HG03135 (cell line): Measurements from ENCODE around the gene SMNDC1.
"Not testable (repeated sequence)": the region's sequence is repeated elsewhere in the genome, so short reads cannot be mapped to it uniquely, and the experiment has no call there.

Experiments used
- ATAC-seq: cut with Tn5 transposase; IDR thresholded peaks from one replicate; pipeline ENCODE4 v1.9.1; 2021; ENCODE audit warnings: mild to moderate bottlenecking, moderate library complexity; ENCODE audit not compliant: unreplicated experiment

The SMNDC1 gene

GRCh38 chr10:110304780-110305421 lies at the start of gene SMNDC1:
Gene SMNDC1, minus strand, starts transcription at chr10:110304920. Its CDS starts 1,333 bp downstream, at chr10:110303587.
- peak; percentile 92 for ATAC-seq

GRCh38 chr10:110354322-110354766 lies 49.6 kb upstream of the SMNDC1 start:
- no peak for ATAC-seq

DNA sequence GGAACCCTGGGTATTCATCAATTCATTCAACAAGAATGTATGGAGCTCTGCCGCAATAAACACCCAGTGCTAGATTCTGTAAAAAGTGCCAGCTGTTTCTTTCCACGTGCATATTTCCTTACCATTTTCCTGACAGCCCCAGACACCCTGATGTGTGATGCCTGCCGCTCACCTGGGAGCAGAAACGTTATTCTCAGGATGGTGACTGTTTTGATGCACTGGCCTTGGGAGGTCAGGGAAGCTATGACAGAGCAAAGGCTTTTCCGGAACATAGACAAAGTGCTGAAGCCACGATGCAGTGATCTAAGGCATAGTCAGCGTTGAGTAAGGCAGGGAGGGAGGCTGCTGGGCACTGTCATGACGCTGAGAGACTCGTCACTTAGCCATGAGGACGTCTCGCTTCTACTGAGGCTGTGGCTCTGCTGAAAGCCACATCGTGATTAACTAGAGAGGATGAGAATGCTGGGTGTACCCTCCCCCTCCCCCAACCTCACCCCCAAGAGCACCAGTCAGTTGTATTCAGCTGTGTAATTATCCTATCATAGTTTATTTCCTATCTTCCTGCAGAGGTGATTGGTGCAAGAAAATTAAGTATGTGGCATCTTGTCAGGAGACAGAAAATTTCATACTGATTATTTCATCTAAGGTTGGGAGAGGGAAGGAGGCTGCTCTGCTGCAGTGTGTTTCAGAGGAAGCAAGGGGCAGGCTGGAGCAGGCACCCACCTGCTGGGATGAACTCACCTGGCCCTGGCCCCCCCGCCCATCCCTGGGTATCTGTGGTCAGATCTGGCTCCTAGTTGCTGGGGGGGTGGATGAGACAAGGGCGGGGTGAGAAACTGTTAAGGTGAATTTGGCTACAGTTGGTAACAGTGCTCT lies 48.8 kb upstream of the SMNDC1 start:
- ATAC-seq, result no peak

DNA sequence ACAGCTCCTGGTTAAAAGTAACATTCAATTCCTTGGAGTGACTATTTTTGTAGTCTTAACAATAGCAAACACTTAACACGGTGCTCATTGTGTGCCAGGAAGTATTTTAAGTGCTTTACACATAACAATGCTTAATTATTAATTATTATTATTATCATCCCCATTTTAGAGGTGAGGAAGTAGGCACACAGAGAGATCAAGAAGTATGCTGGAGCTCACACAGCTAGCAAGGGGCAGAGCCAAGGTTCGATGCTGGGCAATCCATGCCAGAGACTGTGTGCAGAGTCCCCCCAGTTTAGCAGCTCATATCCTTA lies 48.2 kb upstream of the SMNDC1 start:
- ATAC-seq, result no peak

DNA sequence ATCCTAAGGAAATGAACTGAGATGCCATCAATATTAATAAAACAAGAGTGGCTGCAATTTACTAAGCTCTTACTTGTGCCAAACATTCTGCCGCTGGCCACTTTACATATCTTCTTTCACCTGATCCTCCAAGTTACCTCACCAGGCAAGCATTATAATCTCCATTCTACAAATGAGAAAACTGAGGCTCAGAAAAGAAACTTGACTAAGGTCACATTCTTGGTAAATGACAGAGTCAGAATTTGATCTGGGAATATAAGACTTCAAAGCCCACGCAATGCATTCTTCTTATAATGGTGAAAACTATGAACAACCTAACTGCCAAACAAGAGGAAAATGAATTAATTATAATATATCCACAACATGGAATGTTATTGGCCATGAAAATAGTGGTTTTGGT lies 46.1 kb upstream of the SMNDC1 start:
- ATAC-seq, result no peak

DNA sequence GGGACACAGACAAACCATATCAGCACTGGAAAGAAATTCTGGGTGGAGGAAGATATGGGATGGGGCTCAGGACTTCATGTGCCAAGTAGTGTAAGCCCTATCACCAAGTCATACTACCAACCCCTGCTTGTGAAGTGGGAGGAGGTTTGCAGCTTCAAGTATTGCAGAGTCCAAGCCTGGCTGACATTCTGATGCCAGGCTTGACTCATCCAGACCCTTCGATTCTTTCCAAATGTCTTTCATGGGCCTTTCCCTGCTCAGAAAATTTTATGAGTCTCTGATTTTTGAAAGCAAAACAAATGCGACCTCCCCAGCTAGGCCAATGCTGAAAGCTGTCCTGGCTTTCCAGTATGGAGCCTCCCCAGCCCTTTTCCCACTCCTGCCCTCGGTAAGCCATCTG lies 45.1 kb upstream of the SMNDC1 start:
- no peak for ATAC-seq

GRCh38 chr10:110349386-110349785 lies 44.7 kb upstream of the SMNDC1 start:
- ATAC-seq, result no peak

DNA sequence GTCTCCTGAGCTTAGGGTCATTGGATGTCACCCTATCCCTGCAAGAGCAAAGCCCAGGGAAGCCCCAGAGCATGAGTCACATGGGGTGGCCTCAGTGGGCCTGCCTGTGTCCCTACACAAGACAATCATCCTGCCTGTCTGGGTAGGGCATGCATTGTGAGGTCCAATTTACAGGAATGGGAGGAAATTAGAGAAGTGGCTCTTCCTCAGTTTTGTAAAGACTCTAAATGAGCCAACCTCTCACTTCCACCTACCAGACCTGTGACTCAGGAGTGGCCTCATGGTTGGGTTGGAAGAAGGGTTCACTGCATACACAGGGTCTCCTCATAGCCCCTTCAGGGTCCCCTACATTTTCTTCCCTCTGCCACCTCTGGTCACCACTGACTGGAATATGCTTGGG lies 43.6 kb upstream of the SMNDC1 start:
- ATAC-seq, result no peak

- ATAC-seq, result no peak
Measured at GRCh38 chr10:110346914-110347313, 42.2 kb upstream of the SMNDC1 start.

DNA sequence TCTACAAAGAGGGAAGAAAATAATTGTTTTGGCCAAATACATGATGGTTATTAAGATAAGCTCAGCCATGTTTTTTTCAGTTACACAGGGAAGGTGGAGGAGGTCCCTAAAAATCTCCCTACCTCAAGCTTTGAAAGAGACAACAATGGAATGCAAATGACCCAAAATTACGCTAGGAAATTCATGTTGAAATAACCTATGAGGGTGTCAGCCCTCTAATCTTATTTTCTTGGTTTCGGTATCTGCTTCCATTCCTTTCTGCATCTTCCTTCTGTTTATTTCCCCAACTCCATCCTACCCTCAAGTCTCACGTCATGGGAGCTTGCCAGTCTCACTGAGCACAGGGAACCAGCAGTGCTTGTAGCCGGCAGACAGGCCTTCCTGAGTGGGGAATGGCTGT lies 40.6 kb upstream of the SMNDC1 start:
- ATAC-seq, result no peak

DNA sequence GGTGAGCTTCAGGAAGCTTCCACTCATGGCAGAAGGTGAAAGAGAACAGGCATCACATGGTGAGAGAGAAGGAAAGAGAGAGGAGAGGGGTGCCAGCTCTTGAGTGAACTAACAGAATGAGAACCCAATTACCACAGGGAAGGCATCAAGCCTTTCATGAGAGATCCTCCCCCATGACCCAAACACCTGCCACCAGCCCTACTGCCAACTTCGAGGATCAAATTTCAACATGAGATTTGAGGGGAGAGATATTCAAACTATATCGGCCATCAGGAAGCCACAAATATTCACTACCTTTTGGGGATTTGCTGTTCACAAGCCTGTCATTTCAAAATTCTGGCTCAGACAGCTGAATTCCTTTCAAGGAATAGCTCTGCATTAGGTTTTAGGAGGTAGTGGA lies 39.9 kb upstream of the SMNDC1 start:
- ATAC-seq, result no peak

- no peak for ATAC-seq
Measured at GRCh38 chr10:110343947-110344346, 39.2 kb upstream of the SMNDC1 start.

GRCh38 chr10:110340816-110341215 lies 36.1 kb upstream of the SMNDC1 start:
- no peak for ATAC-seq

GRCh38 chr10:110340122-110340521 lies 35.4 kb upstream of the SMNDC1 start:
- ATAC-seq, result no peak

GRCh38 chr10:110337906-110338305 lies 33.2 kb upstream of the SMNDC1 start:
- ATAC-seq, result no peak

GRCh38 chr10:110337401-110337800 lies 32.7 kb upstream of the SMNDC1 start:
- no peak for ATAC-seq

DNA sequence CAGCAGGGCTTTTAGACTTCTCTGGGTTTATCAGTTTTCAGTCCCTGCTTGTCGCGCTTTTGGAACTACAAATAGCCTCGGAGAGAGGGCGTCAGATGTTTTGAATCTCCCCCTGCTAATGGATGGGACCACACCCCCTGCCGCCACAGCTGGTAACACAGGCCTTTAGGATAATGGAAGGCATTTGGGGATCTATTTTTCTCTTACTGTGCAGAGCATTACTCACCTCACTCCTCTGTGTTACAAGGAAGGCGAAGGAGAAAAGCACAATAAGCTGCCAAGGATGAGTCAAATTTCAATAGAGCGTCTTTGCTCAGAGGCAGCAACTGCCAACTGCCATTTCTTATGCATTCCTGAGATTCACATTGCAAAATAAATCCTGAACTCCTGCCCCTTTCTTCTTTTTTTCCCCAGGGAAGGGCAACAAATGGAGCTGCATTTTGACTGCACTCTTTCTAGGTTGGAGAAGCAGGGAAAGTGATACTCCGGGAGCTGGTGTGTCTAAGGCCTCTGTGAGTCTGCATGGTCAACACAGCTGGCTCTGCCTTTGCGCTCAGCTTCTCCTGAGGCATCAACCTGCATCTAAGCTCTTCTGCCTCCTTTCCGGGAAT lies 31.5 kb upstream of the SMNDC1 start:
- no peak for ATAC-seq

GRCh38 chr10:110335314-110336064 lies 30.8 kb upstream of the SMNDC1 start:
- ATAC-seq, result no peak

- ATAC-seq, result no peak
Measured at GRCh38 chr10:110334061-110334656, 29.4 kb upstream of the SMNDC1 start.

GRCh38 chr10:110331226-110331795 lies 26.6 kb upstream of the SMNDC1 start:
- ATAC-seq, result not testable (repeated sequence)

- ATAC-seq, result no peak
Measured at GRCh38 chr10:110330675-110331074, 26.0 kb upstream of the SMNDC1 start.
